NCI-H526 treated with DMSO at 0.1 percent for 48 hours (cell line): ENCODE results near the gene TBC1D22A.

Experiments used
- DNase-seq: peaks from one replicate; lab custom pipeline; 2025; lab: John Stamatoyannopoulos, UW

The TBC1D22A gene

DNA sequence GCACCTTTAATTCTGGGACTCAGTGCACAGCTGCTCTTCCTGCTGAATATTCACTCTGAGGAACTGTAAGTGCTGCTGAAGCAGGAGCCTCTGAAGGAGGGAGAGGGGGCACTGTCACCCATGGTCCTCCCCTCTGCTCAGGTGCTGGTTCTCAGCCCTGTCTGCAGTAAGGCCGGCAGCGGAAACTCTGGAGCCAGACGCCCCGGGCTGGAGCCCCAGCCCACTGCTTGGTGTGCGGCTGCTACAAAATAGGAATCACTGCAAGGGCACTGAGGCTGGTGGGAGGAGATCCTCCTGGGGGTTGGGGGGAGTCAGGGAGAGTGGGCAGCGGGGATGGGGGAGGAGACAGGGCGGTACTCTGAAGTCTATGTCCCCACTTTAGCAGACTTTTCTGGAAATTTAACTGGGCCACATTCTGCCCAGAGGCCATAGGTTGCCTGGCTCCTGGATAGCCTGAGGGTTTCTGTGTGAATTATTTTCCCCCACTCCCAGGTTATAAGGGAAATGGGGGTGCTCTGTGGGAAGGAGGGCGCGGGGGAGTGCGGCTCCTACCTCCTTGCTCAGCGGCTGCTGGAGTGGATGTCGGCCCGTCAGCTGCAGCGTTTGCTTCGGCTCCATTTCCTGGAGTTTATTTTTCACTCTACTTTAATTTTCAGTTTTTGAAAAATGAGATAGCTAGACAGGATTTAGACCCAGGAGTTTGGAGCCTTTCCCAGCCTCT, 33.6 kb downstream of the TBC1D22A start:
- no peak for DNase-seq

DNA sequence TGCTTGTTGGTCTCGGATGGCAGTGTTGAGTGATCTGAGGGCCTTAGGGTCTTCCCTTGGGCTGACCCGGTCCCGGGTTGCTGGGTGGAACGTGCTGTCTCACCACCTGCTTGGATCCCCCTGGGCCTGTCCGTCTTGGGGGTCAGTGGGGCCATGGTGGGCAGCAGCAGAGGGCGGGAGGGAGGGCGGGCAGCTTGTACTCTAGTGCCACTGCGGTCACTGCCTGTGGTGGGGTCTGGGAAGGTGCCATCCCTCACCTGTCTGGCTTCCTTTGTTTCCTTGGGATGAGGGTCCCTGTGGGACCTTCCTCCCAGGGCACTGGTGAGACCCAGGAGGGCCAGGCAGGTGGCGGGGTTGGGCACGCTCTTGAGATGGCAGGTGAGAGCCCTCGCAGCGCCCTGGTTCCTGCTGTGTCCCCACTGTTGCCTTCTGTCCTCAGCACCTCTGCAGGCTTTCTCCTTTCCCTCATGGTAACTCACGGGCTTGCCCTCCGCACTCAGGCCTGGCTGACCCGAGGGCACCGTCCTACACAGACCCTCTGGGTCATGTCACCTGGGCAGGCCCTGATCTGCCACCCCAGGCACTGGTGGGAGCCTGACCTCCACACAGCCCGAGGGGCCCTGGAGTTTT, 34.2 kb downstream of the TBC1D22A start:
- no peak for DNase-seq

- DNase-seq: no peak
Measured at GRCh38 chr22:46797355-46797754, 34.9 kb downstream of the TBC1D22A start.

DNA sequence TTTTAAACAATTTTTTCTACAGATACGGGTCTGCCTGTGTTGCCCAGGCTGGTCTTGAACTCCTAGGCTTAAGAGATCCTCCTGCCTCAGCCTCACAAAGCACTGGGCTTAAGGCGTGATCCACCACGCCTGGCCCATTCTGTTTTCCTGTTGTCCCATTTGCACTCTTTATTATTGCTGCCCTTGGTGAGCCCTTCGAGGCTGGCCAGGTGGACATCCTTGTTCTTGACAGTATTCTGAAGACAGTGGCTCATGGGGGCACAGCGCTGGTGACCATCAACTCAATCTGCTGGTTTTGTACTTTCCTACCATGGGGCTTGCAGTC, 35.6 kb downstream of the TBC1D22A start:
- DNase-seq: no peak

DNA sequence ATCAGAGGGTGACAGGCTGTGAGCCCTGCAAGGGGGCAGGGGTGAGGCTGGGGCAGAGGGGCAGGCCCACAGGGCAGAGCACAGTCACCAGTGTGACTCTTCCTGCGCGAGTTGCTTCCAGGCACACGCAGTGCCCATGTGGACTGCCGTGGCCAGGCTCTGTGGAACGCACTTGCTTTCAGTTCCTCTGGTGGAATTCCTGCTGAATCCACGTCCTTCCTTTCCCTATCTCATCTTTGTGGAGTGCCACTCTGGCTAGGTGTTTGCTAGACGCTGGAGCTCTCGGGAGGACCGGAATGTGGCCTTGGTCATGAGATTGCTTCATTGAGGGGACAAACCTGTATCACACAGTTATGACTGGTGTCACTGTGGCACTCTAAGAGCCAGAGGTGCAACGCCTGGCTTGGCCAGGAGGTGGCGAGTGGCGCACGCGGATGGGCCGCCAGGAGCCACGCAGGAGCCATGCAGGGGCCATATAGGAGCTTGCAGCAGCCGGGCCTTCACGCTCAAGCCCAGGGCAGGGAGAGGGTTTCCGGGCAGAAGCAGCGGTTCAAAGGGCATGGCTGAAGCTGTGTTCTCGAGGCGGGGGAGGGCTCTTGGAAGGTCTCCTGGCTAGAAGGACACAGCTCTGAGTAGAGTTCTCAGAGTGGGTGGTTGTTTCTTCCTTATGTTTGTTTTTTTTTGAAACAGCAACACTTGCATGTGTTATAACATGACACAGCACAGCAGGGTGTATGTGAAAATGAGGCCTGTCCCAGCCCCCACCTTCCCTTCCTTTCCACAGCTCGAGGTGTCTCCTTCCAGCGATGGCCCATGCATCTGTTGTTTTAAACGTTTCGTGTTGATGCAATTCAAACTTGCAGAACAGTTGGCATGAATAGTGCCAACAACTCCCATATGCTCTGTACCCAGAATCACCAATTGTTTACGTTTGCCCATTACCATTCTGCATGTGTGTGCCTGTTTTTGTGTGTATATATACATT, 36.2 kb downstream of the TBC1D22A start:
- peak; percentile 15 for DNase-seq

DNA sequence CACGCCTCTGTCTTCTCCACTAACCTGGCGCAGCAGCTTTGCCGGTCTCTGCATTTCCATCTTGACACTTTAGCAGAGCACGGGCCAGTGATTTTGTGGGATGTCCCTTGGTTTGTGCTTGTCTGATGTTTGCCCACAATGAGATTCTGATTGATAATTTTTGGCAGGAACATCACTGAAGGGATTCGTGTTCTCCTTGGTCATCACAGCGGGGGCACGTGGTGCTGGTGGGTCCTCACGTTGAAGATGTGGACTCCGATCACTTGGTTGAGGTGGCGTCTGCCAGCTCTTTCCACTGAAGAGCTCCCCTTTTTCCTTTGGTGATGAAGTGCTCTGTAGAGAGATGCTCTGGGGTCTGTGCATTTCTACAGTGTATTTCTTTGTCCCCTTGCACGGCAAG, 37.2 kb downstream of the TBC1D22A start:
- DNase-seq: no peak

- DNase-seq: no peak
Measured at GRCh38 chr22:46800102-46800857, 37.8 kb downstream of the TBC1D22A start.

GRCh38 chr22:46801331-46801811, 38.9 kb downstream of the TBC1D22A start:
- no peak for DNase-seq

DNA sequence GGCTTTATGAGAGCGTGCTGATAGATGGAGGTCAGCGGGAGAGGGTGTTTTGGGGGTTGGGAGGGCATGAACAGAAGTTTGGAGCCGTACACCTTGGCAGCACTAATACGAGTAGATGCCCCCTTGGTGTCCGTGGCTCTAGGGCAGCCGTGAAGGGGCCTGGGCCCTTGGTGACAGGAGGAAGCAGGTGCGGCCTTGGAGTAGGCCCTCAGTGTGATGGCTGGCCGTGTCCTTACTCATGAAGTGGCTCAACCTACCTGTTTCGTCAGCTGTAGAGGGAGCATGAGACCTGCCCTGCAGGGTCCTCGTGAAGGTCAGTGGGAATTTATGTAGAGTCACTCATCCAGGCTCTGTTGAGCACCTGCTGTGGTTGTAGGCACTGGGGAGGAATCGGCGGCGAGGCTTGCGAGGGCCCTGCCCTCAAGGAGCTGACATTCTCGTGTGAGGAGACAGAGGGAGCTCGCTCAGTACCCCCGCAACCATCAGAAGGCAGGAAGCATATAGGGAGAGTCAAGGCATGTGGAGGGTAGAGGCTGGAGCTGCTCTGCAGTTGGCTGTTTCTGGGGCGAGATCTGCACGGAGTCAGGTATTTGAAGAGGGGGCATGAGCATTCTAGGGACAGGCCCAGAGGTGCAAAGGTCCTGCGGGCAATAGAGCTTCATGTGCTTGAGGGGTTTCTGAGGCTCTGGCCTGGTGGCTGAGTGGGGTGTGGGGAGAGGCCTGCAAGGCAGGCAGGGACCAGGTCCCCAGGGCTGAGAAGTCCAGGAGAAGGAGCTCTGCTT, 39.6 kb downstream of the TBC1D22A start:
- DNase-seq: no peak

DNA sequence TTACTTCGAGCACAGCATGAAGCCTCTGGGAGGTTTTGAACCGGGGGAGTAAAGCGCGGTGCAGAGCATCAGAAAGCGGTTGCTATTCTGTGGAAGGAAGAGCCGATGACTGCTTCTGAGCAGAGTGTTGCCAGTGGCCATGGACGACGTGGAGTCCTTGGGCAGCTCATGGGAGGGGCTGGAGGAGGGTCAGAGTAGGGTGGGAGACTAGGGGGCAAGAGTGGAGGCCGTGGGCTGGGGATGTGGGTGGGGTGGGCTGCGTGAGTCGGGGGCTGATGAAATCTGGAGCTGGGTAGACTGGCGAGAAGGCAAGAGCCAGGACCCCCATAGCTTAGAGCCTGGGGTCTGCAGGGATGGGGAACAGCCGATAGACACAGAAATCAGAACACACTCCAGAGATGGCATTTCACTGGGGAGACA, 40.2 kb downstream of the TBC1D22A start:
- DNase-seq: no peak

GRCh38 chr22:46803031-46803880, 40.8 kb downstream of the TBC1D22A start:
- no peak for DNase-seq

DNA sequence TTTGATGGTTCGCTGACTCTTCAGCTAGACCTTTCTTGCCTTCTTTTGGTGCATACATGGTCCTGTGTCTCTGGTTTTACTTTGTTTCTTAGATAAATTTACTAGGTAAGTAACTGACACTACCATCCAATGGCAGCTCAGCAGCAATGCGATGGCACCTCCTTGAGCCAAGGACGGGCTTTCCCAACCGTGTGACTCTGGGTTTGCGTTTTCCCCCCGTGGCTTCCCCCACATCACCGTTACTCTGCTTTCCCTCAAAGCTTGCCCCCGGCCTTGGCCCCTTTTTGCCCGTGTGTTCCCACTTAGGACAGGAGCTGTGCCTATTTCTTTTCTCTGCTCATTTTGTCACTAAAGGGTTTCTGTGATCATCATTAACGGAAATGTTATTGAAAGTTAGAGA, 41.5 kb downstream of the TBC1D22A start:
- no peak for DNase-seq

GRCh38 chr22:46806794-46807193, 44.3 kb downstream of the TBC1D22A start:
- no peak for DNase-seq

DNA sequence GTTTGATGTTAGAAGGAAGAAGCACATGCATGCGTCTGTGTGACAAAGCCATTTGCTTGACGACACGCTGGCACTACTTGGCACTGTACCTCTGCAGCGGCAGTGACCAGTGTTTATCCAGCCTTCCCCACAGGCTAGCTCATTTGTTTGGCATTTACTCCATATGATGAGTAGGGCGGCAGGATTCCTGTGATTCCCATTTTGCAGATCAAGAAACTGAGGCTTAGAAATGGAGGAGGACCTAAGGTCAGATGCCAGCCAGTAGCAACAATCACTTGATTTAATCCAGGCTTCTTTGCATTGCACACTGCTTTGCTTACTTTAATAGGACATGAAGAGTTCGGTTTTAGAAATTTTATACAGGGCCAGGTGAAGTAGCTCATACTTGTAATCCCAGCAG, 45.0 kb downstream of the TBC1D22A start:
- no peak for DNase-seq

DNA sequence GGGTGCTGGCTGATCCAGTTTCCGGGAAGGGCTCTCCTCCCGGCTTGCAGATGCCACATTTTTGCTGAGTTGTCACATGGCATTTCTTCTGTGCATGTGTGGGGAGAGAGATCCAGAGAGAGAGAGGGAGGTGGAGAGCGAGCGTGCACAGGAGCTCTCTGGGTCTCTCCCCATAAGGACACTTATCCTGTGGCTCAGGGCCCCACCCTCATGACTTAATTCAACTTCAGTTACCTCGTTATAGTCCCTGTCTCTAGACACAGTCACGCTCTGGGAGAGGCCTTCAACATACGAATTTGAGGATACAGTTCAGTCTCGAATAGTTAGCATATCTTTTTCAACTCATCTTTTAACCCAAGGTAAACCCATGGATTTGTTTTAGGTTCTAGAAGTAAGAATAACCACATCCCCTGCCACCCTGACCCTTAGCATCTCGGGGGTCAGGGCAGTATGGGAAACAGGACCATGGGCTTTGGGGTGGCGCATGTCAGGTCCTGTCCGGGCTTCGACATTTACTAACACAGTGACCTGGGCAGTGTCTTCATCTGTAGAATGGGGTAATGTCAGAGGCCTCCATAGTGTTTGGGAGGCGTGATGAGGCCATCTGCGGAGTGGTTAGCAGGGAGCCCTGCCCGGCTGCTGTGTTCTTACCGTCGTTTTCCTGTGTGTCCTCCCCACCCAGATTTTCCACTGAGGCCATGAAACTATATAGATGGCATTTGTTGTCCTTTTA, 46.9 kb downstream of the TBC1D22A start:
- no peak for DNase-seq

- DNase-seq: no peak
Measured at GRCh38 chr22:46810856-46811786, 48.7 kb downstream of the TBC1D22A start.

DNA sequence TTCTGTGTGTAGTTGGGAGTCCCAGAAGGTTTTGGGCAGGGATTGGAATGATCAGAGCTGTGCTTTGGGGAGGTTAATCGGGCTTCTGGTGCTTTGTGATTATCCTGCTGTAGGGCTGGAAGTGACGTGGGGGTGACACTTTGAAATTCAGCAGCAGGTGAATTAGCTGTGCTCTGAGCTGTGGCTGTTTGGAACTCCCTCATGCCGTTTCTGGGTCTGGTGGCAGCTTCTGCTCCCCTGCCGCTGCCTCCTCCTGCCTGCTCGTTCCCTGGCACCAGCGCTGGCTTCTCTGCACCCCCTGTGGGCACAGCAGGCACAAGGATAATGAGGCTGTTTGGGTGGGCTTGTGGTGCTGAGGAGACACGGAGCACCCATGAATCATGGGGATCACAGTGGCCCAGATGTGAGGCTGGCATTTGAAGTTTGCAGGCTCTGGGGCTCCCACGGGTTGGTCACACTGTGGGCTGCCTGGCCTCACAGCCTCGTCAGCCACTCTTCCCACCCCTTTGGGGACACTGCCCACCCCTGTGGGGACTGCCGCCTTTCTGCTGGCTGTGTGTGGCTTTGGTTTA, 49.7 kb downstream of the TBC1D22A start:
- DNase-seq: no peak

- no peak for DNase-seq
Measured at GRCh38 chr22:46812788-46813187, 50.3 kb downstream of the TBC1D22A start.
